ENCODE results near the gene SCGB1C2. TPM values are rescaled to one million over a fixed set of nuclear protein-coding genes. Genes with fewer than 3 reads are reported as not detected.

SCGB1C2 gene
- total RNA-seq, 1 donor from 2014 or later = not detected

DNA sequence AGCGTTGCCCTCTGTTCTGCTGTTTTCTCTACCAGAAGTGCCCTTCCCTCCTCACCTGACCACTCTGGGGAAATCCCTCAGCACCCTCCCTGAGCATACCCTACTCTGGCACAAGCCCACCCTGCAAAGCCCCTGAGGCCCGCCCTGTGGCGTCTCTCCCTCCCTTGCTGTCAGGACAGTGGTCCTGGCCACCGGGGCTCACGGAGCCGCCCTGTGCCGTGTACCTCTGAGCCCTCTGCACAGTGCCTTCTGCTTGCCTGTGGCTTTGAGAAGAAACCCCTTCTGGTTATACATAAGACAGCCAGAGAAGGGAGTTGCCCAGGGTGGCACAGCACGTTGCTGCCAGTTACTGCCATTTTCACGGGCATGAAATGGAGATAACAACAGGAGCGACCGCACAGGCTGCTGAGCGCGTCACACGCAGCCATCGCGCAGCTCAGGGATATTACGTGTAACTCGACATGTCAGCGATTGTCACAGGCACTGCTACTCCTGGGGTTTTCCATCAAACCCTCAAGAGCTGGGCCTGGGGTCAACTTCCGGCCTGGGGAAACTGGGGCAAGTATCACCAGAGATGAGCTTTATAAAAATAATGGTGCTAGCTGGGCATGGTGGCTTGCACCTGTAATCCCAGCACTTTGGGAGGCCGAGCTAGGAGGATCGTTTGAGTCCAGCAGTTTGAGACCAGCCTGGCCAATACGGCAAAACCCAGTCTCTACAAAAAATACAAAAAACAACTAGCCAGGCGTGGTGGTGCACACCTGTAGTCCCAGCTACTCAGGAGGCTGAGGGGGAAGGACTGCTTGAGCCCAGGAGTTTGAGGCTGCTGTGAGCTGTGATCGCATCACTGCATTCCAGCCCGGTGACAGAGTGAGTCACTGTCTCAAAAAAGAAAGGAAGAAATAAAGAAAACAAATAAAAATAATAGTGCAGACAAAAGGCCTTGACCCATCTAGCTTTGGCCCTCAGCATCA, 14.8 kb downstream of the SCGB1C2 start:
- TF ChIP-seq, protein P1, sequence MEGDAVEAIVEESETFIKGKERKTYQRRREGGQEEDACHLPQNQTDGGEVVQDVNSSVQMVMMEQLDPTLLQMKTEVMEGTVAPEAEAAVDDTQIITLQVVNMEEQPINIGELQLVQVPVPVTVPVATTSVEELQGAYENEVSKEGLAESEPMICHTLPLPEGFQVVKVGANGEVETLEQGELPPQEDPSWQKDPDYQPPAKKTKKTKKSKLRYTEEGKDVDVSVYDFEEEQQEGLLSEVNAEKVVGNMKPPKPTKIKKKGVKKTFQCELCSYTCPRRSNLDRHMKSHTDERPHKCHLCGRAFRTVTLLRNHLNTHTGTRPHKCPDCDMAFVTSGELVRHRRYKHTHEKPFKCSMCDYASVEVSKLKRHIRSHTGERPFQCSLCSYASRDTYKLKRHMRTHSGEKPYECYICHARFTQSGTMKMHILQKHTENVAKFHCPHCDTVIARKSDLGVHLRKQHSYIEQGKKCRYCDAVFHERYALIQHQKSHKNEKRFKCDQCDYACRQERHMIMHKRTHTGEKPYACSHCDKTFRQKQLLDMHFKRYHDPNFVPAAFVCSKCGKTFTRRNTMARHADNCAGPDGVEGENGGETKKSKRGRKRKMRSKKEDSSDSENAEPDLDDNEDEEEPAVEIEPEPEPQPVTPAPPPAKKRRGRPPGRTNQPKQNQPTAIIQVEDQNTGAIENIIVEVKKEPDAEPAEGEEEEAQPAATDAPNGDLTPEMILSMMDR (IDR thresholded peaks at IDR 0.05) = no peak
- TF ChIP-seq POLR2A (IDR thresholded peaks at IDR 0.05) (no peak), POLR2AphosphoS5 (IDR thresholded peaks at IDR 0.05; ENCODE audit: insufficient read depth in 1 of 2, low read depth in 1 of 2) (no peak)
- Histone ChIP-seq H3K4me1 (no peaks in the 10 kb centered on the region), H3K4me3 (no peak overlapping the region), H3K27ac (no peak overlapping the region), H3K36me3 (no peaks in the 10 kb centered on the region), H3K27me3 (no peaks in the 10 kb centered on the region), H3K9me3 (no peaks in the 10 kb centered on the region)
- intact Hi-C loops (cut with DNase I) = no loop called here
- no peak for DNase-seq (ENCODE audit: extremely low spot score in 2 of 2)

DNA sequence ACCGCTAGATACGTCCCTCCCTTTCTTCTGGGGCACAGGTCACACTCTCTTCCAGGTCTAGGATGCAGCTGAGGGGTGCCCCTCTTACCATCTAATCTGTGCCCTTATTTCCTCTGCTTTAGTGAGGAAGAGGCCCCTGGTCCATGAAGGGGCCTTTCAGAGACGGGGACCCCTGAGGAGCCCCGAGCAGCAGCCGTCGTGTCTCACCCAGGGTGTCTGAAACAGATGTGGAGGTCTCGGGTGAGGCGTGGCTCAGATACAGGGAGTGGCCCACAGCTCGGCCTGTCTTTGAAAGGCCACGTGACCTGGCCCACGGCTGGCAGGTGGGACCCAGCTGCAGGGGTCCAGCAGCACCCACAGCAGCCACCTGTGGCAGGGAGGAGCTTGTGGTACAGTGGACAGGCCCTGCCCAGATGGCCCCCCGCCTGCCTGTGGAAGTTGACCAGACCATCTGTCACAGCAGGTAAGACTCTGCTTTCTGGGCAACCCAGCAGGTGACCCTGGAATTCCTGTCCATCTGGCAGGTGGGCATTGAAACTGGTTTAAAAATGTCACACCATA, 15.6 kb downstream of the SCGB1C2 start:
- H3K36me3 ChIP-seq = no peaks in the 10 kb centered on the region
- H3K4me3 ChIP-seq = no peak overlapping the region
- intact Hi-C loops (cut with DNase I) = no loop called here
- H3K4me1 ChIP-seq = no peaks in the 10 kb centered on the region
- TF ChIP-seq POLR2AphosphoS5 (IDR thresholded peaks at IDR 0.05; ENCODE audit: insufficient read depth in 1 of 2, low read depth in 1 of 2) (no peak), POLR2A (IDR thresholded peaks at IDR 0.05) (no peak)
- TF ChIP-seq, protein P1 (IDR thresholded peaks at IDR 0.05) = no peak
- DNase-seq (ENCODE audit: extremely low spot score in 2 of 2) = no peak
- no peak overlapping the region for H3K27ac ChIP-seq
- no peaks in the 10 kb centered on the region for H3K27me3 ChIP-seq
- no peaks in the 10 kb centered on the region for H3K9me3 ChIP-seq

DNA sequence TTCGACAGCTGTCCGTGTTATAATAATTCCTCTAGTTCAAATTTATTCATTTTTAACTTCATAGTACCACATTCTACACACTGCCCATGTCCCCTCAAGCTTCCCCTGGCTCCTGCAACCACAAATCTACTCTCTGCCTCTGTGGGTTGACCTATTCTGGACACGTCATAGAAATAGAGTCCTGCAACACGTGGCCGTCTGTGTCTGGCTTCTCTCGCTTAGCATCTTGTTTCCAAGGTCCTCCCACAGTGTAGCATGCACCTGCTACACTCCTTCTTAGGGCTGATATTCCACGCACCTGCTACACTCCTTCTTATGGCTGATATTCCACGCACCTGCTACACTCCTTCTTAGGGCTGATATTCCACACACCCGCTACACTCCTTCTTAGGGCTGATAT, 16.5 kb downstream of the SCGB1C2 start:
- Histone ChIP-seq H3K27me3 (no peaks in the 10 kb centered on the region), H3K4me3 (no peak overlapping the region), H3K36me3 (no peaks in the 10 kb centered on the region), H3K4me1 (no peaks in the 10 kb centered on the region), H3K9me3 (no peaks in the 10 kb centered on the region), H3K27ac (no peak overlapping the region)
- TF ChIP-seq POLR2AphosphoS5 (IDR thresholded peaks at IDR 0.05; ENCODE audit: insufficient read depth in 1 of 2, low read depth in 1 of 2) (no peak), POLR2A (IDR thresholded peaks at IDR 0.05) (no peak)
- TF ChIP-seq, protein P1 (IDR thresholded peaks at IDR 0.05) = no peak
- intact Hi-C loops (cut with DNase I) = no loop called here
- no peak for DNase-seq (ENCODE audit: extremely low spot score in 2 of 2)

DNA sequence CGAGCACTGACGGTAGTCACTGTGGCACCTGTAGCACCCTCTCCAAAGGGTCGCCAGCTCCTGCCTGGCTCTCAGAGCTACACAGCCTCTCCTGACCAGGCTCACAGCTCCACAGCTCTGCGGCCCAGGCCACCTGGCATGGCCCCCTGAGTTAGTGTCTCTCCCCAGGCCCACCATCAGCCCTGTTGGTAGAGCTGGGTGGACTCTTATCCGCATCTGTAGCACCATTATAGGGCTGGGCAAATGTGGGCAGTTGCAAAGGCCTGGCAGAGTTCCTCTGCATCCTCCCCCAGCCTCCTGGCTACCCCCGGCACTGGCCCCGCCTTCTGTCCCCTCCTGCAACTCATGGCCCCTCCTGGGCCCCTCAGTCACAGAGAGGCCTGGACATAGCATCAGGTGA, 18.2 kb downstream of the SCGB1C2 start:
- Histone ChIP-seq H3K4me1 (no peaks in the 10 kb centered on the region), H3K36me3 (no peaks in the 10 kb centered on the region), H3K9me3 (no peaks in the 10 kb centered on the region), H3K27ac (no peak overlapping the region), H3K27me3 (no peaks in the 10 kb centered on the region), H3K4me3 (no peak overlapping the region)
- intact Hi-C loops (cut with DNase I) = no loop called here
- DNase-seq (ENCODE audit: extremely low spot score in 2 of 2) = no peak
- TF ChIP-seq POLR2AphosphoS5 (IDR thresholded peaks at IDR 0.05; ENCODE audit: insufficient read depth in 1 of 2, low read depth in 1 of 2) (no peak), POLR2A (IDR thresholded peaks at IDR 0.05) (no peak)
- TF ChIP-seq, protein P1 (IDR thresholded peaks at IDR 0.05) = no peak
